NCI-H2227 (cell line): ENCODE measurements around the gene IL17RD.

ENCODE experiments used
- DNase-seq: peaks from one replicate; lab custom pipeline; 2025; ENCODE audit not compliant: unreplicated experiment; lab: John Stamatoyannopoulos, UW

The IL17RD gene

DNA sequence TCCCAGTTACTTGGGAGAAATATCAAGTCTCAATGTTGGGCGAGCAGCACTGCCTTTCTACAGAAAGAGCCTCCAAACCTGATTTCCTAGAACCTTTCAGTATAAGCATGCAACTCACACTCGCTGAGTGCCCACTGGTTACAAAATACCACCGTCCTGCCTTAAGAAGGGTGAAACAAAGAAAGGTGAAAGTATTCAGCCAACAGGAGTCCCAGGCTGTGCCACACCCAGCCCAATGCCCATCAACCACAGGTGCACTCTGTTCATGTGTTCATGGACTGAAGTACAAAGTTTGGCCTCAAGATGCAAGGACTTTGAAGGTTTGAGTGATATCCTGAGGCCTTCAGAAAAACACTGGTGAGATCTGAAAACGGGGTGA lies 34.0 kb downstream of the IL17RD start:
- no peak for DNase-seq

DNA sequence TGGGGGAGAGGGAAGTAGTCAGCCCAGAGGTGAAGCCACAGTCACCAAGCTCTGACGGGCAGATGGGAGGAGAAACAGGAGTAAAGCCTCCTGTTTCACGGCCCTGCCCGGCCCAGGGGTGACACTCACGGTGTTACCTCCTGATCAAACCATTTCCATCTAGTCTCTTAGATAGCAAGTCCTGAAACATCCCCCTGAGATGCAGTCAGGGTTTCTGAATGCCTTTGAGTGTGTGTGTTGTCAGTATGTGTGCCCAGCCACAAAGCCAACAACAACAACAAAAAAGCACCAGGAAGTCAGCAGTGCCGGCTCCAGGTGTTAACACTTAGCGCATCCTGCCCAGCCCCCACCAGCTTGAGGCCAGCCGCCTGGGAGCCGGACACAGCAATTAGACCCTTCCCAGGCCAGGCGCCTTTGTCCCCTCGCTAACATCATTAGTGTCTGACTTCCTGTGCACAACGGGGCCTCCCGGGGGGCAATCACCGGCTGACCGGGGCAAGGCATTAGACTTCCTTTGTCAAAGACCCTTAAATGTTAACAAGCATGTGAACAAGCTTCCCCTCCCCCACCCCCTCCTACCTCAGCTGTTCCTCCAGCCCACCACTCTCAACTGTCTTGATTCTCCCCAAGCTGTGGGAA lies 34.5 kb downstream of the IL17RD start:
- DNase-seq: peak; percentile 37

DNA sequence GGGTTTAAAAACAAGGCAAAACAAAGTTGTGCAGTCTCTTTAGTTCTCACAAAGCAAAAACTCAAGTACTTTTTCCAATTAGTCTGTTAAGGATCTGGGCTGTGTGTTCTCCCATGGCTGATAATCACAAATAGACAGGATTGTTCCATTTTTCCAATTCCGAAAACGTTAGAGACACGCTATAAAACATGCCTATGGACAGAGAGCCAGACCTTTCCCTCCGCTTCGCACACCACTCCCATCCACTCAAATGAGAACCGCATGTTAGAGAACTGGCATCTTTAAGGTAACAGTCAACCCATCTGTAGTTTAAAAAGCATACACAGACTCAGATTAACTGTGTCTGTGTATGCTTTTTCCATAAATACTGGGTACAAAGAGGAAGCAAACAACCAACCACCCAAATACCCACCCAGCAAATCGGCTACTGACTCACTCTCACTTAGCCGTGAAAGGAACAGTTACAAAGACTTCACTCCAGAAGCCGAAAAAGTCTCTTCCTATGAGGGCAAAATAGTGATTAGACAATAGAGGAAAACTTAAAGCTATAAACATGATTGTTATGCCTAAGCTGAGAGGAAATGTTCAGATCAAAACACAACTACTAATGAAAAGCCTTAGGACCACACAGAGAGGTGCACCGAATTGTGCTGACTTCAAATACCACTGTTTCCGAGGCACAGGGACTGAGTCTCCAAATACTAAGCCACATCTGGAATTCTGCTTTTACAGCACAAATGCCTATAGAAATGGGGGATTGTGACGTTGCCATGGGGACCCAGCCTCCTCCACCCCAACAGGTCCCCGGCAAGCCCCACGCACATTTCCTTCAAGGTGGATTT lies 36.1 kb downstream of the IL17RD start:
- no peak for DNase-seq

DNA sequence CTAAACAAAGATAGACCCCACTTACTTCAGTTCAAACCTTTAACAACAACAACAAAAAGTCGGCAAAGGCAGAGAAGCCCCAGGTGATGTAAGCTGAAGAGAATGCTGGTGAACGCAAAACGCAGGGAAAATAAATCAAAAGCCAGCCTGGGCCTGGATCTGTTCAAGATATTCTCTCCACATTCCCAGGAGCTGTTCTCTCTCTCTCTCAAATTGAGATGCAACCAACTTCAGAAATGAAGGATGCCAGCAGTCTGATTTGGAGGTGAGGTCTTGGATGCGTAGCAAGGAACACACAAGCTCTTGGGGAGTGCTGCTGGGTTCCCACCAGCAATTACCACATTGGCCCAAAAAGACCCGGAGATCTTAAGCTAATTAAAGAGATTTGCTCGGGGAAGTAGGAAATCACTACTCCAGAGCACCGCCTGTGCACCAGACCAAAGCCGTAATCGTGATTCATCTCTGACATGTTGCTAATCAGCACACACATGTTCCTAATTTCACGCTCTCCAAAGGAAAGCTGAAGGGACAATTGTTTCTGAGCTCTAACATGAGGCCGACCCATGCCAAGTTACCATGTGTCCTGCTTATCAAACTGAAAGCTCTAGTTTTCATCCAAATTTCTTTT lies 37.1 kb downstream of the IL17RD start:
- no peak for DNase-seq

DNA sequence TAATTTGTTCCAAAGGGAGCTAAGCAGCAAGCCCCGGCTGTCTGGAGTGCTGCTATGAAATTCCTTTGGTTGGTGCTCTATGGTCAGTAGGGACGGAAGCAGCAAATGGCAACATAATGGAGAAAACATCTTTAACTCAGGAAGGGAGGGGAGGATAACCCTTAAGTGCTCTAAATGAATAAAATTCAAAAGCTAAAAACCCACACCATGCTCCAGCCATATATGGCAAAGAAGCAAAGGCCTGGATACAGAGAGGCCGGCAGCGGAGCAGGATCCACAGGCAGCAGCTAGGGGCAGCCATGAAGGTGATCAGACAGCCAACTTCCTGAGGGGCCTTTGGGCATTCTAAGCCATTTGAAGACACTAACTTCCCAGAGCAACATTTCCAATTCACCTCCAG lies 38.9 kb downstream of the IL17RD start:
- DNase-seq: no peak

DNA sequence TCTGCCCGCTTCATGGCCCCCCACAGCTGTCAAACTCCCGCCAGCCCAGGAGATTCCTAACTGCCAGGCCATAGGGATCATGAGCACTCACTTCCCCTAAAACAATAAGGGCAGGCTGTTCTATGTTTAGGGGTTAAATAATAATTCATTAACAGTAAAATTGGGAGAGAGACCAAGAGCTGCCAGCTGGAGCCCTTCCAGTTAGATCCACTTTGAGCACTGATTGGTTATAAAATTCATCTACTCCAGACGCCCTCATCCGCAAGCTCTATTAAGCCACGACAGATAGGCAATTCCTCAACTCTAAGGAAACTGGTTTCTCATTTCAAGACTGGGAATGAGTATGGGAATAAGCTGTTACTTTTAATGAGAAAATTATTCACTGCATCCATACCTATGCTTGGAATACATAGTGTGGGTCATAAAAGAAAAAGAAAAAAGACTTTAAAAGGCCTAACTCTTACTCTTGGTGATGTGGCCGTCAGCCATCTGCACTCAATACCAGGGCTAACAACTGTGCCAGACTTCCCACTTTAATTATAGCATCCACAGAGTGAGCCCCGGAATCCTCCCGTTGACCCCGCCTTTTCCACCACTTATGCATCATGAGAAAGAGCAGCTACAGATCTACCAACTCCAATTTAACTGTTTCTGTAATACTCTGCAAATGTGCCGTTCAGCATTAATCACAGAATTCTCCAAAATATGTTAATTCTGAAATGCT lies 44.5 kb downstream of the IL17RD start:
- DNase-seq: peak; percentile 5

DNA sequence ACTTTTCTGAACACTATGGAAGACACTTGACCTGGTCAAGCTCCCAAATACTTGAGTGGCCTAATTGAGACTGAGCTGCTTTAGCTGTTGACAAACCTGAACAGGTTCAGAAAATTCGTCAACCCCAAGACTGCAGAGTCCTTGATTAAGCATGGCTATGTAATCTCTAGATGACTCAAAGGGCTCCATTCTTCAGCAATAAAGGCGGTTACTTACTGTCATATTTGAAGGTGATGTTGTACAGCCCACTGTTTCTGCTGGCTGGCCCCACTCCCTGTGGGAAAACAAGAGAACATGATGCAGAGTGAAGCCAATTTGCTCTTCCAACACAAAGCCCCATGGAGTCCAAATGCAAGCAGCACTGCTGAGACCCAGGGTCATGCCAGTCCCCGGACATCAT lies 45.1 kb downstream of the IL17RD start:
- DNase-seq: peak; percentile 18

DNA sequence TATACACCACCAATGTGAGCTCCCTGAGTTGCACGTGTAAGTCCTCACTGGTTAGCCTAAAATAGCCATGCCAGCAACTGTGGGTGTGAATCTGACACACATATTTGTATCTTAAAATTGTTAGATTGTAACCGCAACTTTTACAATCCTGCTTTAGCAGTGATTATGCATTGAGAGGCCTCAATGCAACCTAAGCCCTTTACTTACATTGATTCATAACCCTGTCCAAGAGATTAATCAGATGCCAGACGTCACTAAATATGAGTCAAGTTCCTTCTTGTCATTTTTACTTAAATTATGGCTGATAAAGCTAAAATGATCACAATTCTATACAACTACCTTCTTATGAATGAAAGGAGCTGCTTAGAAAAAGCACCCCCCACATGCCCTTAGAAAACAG lies 46.9 kb downstream of the IL17RD start:
- no peak for DNase-seq

DNA sequence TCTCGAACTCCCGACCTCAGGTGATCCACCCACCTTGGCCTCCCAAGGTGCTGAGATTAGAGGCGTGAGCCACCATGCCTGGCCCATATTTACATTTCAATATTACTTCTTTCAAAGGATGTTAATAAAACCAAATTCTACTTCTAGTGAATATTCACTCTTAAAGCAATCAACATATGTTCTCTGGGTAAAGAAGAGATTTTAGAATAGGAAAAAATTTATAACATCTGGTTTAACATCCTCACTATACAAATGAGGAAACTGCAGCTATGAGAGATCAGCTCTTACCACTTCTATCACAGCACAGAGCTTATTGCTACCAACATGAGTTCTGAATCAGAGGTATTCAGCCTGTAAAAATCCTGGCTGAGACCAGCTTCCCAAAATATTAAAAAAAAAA lies 48.7 kb downstream of the IL17RD start:
- no peak for DNase-seq

DNA sequence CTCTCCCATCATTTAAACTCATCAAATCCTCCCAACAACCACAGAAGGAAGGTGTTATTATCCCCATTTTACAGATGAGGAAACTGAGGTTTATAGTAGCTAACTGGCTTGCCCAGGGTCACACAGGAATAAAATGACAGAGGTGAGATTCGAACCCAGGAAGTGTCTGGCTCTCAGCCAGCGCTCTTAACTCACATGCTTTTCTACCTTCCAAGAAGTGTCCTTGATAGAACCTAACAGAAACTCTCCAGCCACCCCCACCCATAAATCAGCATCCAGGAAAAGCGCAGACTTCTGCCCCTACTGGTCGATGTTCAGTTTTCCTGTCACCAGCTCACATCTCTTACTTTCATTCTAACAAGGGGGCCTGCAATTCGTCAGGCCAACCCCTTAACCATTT lies 52.9 kb downstream of the IL17RD start:
- DNase-seq: no peak

DNA sequence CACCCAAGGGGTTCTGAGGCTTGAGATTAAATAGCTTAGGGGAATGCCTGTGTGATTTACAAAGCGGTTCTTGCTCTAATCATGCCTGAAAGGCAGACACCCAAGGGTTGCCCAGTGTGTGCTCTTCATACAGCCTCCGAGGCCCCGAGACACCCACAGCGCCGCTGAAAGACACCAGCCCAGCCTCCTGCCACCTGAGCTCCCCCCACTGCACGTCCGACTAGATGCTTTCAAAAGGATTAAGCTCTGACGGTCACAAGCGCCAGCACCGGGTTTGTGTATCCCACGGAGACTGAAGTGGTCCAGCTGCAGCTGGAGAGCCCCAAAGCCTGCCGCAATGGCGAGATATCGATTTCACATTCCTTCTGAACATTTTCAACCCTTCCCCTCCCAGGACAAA lies 54.4 kb downstream of the IL17RD start:
- peak; percentile 70 for DNase-seq

DNA sequence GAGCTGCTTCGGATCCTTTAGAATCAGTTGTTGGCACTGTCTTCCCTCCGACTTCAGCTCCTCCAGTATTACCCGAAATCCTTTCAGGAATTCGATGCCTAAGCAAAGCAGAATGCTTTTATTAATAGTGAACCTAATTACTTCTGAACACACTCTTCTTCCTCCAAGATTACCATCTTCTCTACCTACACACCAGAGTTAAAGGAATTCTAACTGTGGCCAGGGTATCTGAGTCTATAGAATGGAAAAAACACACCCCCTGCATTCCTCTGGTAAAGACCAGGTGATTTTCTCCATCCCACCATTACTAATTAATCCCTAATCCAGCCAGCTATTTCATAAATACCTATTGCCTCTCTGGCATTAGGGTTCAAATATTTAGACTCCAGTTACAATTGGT lies 54.9 kb downstream of the IL17RD start:
- DNase-seq: no peak

DNA sequence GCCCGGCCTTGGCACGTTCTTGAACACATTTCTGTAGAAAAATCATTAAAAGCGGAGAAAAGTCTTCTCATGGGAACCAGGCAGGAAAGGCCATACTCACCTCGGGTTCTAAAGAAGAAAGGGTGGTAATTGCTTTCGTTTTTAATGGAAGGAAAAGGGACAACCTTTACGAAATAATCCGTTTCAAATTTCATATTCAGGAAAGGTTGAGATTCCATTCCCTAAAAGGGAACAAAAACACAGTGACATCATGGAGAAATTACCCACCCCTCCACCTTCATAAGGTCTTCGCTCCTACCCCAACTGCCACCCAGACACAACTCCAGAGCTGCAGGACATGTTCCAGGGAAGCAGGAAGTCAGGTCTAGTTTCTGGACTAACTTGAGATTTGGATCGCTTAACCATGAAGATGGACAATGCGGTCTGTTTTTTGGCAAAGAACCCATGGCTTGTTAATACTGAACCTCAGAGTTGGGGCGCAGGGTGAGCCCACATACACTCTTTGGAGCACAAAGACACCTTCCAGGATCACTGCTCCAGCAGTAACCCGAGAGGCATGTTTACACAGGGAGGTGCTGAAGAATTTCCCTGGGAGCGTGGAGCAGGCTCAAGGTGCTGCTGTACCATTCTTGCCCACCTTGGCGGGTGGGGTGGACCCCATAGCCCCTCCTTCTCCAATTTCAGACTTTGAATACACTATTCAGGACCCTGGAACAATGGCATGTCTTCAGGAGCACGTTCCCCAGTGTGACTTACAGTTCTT lies 55.5 kb downstream of the IL17RD start:
- no peak for DNase-seq

DNA sequence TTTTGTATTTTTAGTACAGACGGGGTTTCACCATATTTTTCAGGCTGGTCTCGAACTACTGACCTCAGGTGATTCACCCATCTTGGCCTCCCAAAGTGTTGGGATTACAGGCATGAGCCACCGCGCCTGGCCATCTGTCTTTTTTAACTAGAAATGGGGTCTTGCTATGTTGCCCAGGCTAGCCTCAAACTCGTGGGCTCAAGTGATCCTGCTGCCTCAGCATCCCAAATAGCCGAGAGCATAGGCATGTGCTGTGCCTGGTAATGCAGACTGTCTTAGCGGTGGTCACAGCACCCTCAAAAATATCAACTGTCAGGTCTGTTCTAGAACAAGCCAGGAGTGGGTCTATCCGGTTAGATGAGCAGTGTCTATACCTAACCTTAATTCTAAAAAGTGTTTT lies 56.5 kb downstream of the IL17RD start:
- DNase-seq: no peak

DNA sequence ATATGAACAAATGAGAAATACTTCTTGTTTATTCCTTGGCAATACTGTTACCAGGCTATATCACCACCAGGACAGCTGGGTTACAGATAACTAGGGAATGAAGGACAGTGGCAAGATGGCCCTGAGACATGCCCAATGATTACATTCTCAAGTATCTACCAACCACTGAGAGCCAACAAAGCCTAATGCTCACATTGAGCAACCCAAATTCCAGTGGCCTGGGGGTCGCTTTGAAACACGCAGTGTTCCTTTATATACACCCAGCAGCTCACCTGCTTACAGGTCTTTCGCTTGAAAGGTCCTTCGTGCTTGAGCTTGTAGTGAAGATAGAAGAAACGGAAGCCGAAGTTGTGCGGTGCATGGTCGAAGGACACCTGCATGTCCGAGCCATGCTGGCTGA lies 59.6 kb downstream of the IL17RD start:
- no peak for DNase-seq

DNA sequence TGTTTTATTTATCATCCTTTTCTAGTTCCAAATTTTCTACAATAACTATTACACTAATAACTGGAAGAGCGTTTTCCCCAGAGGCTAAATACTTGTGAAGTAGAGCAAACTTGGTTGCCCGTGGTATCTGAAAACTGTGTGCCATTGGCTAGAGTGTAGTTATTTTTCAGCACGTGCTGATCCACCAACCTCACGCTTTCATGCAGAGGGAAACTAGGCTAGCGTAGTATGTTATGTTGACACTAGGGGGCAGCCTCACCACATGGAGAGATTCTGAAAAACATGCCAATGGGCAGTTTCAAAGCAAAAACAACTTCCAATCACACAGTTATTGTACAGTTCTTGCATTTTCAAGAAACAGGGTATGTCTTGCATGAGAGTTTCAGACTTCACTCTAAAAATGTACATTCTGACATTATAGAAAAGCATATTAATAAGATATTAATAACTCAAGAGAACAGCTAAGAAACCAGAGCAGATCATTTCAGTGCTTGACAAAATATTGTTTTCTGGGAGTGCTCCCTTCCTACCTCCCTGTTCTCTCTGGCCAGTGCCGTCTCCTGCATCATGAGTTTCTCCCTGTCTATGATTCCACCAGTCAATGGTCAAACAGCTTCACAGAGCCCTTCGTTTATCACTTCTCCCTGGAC lies 65.0 kb downstream of the IL17RD start:
- peak; percentile 76 for DNase-seq

DNA sequence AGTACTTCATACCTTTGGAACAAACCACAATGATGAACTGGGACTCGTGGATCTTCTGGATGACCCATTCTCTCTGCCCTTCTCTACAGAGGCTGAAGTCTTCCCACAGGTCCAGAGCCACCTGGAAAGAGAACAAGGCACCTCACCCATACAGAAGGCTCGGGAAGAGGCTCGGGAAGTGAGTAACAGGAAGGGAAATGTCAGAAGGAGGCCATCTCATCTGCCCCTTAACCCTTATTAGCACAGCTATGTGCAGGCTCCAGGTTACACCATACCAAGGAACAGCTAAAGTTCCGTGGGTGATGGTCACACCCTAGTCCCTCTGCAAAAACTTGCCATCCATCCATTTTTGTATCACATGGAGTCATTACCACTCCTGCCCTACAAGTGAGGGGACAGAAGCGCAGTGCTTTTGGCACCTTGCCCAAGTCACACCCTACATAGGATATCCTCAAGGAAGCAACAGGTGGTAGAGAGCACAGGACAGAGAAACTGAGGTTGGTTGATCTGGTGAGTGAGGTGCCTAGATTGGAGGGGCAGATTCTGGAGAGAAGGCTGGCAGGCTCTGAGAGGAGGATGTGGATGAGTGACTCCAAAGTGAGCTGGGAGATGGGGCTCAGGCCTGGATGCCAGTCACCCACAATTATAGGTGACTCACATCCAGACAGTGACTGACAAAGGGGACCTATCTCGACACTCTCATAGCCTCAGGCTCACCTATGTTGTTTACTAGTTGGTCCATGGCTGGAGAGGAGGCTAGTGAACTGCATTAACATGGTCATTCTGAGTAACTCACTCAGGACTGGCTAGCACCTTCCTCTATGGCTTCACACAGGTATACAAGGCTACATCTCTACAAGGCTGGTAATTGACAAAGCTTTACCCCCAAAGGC lies 66.5 kb downstream of the IL17RD start:
- DNase-seq: no peak

DNA sequence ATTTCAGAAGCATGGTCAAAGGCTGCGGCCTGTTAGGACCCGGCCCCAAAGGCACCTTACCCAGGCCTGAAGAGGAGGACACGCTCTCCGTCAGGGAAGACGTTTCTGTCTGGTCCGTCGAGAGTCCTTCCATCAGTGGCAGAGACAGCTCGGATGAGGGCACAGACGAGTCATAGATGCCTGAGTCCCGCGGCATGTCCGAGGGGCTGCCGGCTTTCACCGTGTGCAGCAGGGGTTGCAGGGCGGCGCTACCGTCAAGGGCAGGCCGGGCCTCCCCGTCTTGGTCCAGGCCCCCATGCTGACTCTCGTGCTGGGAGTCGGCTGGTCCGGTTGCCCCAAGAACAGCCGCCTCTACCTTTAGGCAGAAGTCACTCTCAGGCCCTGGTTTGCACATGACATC lies 67.6 kb downstream of the IL17RD start:
- no peak for DNase-seq

DNA sequence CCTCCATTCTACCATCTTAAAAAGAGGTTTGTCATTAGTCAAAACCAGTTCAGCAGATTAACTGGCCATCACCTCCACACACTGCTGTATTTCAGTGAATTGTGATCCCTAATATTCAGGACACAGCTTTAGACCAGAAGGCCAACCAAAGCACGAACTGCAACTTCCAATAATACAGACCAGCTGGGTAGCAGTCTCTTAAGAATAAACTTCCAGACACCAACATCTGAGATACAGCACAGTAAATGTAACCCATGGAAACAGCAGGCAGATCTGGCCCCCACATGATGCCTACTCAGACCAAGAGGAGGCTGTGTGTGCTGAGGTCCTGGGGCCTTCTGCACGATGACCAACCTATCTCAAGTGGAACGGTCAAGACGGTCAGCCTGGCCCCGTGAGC lies 69.8 kb downstream of the IL17RD start:
- no peak for DNase-seq
